GM19351 (cell line): Measurements from ENCODE around the gene PRRT3.
"Not testable (repeated sequence)": the region's sequence is repeated elsewhere in the genome, so short reads cannot be mapped to it uniquely, and the experiment has no call there.

Source experiments
- ATAC-seq: cut with Tn5 transposase; IDR thresholded peaks from one replicate; pipeline ENCODE4 v1.9.1; 2021; ENCODE audit warnings: mild to moderate bottlenecking, moderate library complexity; ENCODE audit not compliant: unreplicated experiment

Gene PRRT3

DNA sequence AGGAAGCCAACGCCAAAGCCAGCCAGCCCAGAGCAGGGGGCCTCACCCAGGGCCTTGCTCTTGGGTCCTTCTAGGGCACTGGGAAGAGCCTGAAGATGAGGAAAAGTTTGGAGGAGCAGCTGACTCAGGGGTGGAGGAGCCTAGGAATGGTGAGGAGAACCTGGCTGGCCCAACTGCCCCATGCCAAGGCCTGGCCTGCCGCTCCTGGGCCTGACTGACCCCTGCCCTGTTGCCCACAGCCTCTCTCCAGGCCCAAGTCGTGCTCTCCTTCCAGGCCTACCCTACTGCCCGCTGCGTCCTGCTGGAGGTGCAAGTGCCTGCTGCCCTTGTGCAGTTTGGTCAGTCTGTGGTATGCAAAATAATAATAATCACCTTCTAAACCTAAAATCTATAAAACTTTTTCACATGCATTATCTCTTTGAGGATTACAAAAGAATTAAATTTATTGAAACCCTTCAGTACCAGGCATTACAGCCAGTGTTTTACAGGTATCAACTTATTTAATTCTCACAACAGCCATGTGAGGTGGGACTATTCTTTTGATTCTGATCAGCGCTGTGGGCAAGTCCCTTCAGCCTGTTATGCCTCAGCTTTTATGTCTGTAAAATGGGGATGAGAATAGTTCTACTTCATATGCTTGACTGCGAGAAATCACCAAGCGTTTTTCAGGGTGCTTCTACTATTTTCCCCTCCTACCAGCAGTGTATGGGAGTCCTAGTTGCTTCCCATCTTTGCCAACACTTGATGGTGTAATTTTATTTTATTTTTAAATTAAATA is 33.8 kb downstream of the PRRT3 start:
- ATAC-seq, result no peak

DNA sequence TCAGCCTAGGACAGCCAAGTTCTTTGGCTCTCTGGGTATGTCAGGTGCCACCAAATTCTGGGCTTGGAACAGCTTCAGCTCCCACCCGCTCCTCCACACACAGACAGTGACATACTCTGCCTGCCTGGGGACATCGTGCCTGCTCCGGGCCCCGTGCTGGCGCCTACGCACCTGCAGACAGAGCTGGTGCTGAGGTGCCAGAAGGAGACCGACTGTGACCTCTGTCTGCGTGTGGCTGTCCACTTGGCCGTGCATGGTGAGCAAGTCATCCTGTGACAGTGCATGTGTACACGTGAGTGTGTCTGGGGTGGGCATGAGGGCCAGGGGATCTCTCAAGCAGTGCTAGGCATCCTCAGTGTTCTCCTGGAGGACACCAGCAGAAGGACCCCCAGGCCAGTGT is 34.4 kb downstream of the PRRT3 start:
- ATAC-seq, result no peak

GRCh38 chr3:9916734-9917680 is 35.2 kb downstream of the PRRT3 start, which contains the start of gene IL17RC:
IL17RC (plus strand) TSS chr3:9917098; CDS start chr3:9917316, 218 bp downstream.
- ATAC-seq, result no peak

DNA sequence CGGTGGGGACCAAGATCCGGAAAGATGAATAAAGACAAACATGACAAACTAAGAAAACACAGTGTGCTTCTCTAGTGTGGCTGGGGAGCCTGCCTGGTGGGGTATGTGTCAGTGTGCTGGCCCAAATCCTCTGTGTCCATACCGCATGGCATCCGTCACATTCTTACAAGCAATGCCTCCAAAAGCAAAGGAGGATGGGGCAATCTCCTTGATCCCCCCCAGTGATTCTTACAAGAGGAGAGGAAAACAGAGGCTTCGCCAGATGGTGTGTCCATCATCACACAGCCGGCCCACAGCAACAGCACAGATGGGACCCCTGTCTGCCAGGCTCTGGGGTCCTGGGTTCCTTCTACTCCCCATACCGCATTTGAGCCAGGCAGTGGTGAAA is 35.9 kb downstream of the PRRT3 start:
- ATAC-seq, result no peak

DNA sequence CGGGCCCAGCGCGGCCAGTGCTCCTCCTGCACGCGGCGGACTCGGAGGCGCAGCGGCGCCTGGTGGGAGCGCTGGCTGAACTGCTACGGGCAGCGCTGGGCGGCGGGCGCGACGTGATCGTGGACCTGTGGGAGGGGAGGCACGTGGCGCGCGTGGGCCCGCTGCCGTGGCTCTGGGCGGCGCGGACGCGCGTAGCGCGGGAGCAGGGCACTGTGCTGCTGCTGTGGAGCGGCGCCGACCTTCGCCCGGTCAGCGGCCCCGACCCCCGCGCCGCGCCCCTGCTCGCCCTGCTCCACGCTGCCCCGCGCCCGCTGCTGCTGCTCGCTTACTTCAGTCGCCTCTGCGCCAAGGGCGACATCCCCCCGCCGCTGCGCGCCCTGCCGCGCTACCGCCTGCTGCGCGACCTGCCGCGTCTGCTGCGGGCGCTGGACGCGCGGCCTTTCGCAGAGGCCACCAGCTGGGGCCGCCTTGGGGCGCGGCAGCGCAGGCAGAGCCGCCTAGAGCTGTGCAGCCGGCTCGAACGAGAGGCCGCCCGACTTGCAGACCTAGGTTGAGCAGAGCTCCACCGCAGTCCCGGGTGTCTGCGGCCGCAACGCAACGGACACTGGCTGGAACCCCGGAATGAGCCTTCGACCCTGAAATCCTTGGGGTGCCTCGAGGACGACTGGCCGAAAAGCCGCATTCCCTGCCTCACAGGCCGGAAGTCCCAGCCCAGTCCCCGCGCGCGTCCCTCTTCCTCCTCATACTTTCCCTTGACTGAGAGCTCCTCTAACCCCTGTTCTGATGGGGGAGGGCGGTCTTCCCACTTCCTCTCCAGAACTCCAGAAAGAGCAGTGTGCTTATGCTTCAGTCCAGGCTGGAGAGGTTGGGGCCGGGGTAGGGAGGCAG is 36.7 kb downstream of the PRRT3 start:
- ATAC-seq, result peak; percentile 60

DNA sequence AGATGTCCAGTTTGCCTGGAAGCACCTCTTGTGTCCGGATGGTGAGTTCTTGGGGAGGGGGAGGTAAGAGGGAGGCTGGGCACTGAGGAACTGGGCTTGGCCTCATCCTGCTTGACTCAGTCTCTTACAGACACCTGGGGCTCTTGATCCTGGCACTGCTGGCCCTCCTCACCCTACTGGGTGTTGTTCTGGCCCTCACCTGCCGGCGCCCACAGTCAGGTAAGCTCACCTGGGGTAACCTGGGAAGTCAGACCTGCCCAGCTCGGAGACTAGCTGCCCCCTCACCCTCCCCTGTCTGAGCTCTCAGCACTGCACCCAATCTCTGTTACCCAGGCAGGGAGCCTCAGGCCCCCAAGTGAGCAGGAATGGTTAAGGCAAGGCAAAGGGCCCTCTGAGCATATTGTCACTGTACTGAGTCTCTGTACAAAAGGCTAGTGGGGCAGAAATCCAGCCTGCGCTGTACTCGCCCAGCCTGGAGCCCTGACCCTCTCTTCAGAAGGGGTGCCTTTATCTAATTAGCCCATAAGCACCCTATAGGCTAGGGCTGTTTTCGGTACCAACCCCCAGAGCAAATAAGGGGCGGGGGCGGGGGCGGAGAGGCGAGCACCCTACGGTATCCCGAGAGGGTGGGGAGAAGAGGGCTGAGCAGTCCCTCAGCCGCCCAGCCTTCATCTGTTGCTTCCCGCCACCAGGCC is 37.5 kb downstream of the PRRT3 start:
- no peak for ATAC-seq

GRCh38 chr3:9914011-9914410 is 38.2 kb downstream of the PRRT3 start:
- ATAC-seq, result no peak

DNA sequence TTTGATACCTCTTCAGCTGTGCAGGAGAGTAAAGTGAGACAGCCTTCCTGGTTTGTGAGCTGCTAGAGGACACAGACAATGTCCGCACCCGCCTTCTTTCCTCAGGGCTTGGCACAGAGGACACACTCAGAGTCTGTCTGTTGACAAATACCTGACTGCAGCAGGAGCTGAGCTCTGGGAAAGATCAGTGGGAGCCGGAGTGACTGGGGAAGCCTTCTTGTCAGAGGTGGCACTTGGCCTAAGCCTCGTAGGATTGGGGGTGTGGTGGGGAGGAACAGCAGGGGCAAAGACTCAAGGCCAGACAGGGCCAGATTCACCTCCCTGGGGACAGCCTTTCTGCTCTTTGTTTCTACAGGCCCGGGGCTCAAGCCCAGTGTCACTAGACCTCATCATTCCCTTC is 38.6 kb downstream of the PRRT3 start:
- no peak for ATAC-seq

- no peak for ATAC-seq
These were observed 39.8 kb downstream of the PRRT3 start for GRCh38 chr3:9912294-9912935.

- no peak for ATAC-seq
These were observed 40.3 kb downstream of the PRRT3 start for GRCh38 chr3:9911863-9912262.

GRCh38 chr3:9909221-9910013 is 42.8 kb downstream of the PRRT3 start:
- no peak for ATAC-seq

- ATAC-seq, result no peak
These were observed 43.9 kb downstream of the PRRT3 start for GRCh38 chr3:9908286-9908685.

GRCh38 chr3:9906480-9906879 is 45.7 kb downstream of the PRRT3 start:
- no peak for ATAC-seq

DNA sequence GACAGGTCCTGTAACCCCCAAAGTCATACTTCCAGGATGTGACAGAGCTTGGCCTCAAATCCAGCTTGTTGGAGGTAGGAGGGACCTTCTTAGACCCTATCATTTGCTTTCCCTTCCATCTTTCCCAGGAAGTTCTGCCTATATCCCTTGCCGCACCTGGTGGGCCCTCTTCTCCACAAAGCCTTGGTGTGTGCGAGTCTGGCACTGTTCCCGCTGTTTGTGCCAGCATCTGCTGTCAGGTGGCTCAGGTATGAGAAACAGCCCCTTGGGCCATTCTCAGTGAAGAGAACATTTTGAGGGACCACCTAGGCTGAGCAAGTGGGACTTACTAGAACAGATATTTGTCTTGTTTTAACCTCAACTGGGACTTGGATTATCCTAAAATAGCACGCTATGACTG is 48.3 kb downstream of the PRRT3 start:
- no peak for ATAC-seq

DNA sequence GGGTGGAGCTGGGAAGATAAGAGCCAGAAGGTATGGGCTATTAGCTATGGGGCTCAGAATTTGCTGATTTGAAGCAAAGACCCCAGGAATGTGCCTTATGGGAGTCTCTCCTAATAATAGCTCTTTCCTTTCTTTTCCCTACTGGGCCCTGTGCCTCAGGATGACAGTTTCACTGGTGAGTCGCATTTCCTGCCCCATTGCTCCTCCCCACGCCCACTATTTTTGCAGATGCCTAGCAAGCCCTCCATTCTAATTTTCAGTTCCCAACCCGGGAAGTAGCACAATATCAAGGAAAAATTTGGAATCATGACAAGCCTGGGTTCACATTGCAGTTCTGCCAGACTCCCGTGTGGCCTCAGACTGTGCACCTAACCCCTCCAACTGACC is 49.0 kb downstream of the PRRT3 start:
- ATAC-seq, result no peak

GRCh38 chr3:9902372-9903237 is 49.6 kb downstream of the PRRT3 start, which contains the start of gene IL17RE:
IL17RE (plus strand) TSS chr3:9902848; CDS start chr3:9902933, 85 bp downstream.
- no peak for ATAC-seq

DNA sequence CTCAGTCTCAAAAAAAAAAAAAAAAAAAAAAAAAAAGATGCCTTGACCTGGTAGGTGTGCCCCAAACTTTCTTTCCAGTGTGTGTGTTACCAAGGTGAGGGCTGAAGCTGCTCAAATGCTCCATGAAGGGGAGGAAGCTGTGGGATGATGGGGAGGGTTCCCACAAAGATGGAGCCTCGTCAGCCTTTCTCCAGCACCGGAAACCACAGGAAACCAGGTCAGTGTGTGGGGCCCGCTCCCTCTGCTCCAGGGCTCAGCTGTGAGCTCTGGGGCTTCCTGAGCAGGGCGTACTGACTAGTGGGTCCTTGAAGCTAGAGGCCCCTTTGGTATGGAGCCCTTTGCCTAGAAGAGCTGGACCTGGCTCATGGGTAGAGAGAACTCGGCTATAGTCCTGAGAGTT is 50.2 kb downstream of the PRRT3 start:
- ATAC-seq, result no peak

DNA sequence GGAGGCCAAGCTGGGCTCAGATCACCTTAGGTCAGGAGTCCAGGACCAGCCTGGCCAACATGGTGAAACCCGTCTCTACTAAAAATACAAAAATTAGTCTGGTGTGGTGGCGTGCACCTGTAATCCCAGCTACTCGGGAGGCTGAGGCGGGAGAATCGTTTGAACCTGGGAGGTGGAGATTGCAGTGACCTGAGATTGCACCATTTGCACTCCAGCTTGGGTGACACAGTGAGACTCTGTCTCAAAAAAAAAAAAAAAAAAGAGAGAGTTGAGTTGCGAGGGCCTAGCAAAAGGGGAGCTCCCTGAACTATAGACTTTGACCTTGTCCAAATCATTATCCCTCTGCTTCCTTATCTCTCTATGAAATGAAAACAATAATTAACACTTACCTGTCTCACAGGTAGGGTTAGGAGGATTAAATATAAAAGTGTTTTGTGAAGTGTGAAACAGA is 51.2 kb downstream of the PRRT3 start:
- not testable (repeated sequence) for ATAC-seq
